GM12864 (cell line): ENCODE measurements around the gene VRK2.

Experiments
- DNase-seq: peaks from one replicate; pipeline ENCODE4 v3.0.0-alpha.2; 2011; ENCODE audit warnings: low read depth
- H3K4me3 ChIP-seq: 2 replicates; pipeline ENCODE4 v1.5.1; 2011; ENCODE audit warnings: mild to moderate bottlenecking, low read depth, low read length, control low read depth
- TF ChIP-seq, protein P1 (sequence below): IDR thresholded peaks from 2 replicates; pipeline ENCODE4 v1.5.1; 2011; ENCODE audit warnings: low read depth, mild to moderate bottlenecking, moderate library complexity, low read length, control low read depth, inconsistent platforms; ENCODE audit errors: missing control alignments

Gene VRK2

DNA sequence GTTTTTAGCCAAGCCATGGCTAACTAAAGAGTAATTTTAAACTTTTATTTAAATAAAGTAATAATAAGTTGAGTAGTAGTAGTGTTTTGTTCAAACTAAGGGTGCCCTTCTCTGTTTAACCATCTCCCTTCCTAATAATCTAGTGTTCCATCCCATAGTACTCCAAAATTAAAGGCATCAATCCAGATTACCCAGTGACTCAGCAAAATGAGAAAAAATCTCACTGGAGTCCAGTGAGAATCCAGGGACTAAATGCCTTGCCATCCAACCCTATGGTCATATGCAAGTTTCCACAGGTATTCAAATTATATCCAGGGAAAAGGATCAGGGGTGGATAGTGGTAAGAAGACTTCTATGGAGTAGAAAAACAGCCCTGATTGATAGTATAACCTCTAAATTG is 19.6 kb upstream of the VRK2 start:
- DNase-seq, result no peak
- TF ChIP-seq, protein P1, sequence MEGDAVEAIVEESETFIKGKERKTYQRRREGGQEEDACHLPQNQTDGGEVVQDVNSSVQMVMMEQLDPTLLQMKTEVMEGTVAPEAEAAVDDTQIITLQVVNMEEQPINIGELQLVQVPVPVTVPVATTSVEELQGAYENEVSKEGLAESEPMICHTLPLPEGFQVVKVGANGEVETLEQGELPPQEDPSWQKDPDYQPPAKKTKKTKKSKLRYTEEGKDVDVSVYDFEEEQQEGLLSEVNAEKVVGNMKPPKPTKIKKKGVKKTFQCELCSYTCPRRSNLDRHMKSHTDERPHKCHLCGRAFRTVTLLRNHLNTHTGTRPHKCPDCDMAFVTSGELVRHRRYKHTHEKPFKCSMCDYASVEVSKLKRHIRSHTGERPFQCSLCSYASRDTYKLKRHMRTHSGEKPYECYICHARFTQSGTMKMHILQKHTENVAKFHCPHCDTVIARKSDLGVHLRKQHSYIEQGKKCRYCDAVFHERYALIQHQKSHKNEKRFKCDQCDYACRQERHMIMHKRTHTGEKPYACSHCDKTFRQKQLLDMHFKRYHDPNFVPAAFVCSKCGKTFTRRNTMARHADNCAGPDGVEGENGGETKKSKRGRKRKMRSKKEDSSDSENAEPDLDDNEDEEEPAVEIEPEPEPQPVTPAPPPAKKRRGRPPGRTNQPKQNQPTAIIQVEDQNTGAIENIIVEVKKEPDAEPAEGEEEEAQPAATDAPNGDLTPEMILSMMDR, result no peak

DNA sequence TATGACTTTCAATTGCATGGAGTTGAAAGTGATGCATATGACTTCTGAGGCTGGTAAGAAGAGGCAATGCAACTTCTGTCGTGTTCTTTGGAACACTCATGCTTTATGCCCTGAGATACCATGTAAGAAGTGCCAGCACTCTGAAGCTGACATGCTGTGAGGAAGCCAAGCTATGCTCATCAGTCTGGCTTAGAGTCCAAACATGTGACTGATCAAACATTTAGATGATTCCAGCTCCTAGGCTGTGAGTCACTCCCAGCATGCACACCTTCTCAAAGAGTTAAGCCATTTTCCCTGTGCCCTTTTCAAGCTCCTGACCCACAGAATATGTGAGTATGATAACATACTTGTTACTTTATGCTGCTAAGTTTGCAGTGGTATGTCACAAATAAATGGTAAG is 15.8 kb upstream of the VRK2 start:
- TF ChIP-seq, protein P1, result no peak
- H3K4me3 ChIP-seq, result no peak overlapping the region
- no peak for DNase-seq

More for the DNA sequence above, 19.6 kb upstream of the VRK2 start:
- no peak overlapping the region for H3K4me3 ChIP-seq

DNA sequence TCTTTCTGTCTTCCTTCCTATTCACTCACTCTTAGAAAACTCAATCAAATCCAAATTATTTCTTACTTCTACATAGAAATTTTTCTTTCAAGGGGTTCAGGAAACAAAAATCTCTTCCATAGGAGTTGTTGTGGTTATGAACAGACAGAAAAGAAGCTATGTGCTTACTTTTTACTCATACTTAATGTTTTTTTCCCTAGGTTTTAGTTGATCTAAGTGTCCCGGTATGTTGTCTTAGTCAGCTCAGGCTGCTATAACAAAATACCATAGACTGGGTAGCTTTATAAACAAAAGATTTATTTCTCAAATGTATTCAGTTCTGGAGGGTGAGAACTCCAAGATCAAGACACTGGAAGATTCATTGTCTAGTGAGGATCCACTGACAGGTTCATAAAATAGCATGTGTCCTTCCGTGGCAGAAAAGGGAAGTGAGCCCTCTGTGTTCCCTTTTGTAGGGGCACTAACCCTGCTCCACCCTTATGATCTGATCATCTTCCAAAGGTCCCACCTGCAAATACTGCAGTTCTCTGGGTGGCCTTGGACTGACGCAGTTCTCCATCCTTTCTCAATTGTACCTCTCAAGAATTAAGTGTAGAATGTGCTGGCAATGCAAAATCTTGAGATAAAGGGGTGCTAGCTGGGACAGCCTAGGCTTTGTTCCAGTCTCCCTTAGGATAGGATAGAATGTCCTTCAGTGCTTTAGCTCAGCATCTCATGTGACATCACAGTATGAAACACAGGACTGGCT is 14.4 kb upstream of the VRK2 start:
- DNase-seq, result no peak

DNA sequence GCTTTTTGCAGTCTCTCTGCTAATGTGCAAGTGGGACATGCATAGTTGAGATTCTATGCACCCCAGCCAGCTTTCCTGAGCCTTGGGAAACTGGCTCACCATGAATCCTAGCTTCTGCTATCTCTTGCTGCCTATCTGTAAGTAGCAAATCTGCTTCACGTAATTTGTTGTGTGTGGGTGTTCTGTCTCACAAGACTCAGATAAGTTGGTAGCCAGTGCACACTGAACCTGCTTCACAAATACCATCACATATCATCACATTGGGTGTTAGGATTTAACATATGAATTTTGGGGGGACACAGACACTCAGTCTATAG is 13.9 kb upstream of the VRK2 start:
- TF ChIP-seq, protein P1, result no peak
- no peak for DNase-seq
- no peak overlapping the region for H3K4me3 ChIP-seq

More for the DNA sequence above, 14.4 kb upstream of the VRK2 start:
- no peak overlapping the region for H3K4me3 ChIP-seq
- TF ChIP-seq, protein P1, result no peak

DNA sequence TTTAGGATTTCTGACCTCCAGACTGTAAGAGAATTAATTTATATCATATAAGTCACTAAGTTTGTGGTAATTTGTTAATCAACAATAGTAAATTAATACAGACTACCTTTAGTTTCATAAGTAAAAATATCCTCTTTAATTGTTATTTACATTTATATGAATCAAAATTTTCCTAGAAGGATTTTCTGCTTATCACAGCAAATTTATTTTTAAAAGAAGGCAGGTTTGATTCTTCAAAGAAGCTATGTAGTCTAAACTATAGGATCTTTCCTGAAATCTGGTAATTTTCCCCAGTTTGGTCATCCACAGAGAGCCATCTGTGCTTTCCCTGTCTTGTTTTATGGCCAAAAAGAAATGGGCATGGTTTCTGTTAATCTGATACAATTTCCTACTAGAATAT is 13.1 kb upstream of the VRK2 start:
- TF ChIP-seq, protein P1, result no peak
- H3K4me3 ChIP-seq, result no peak overlapping the region
- no peak for DNase-seq

DNA sequence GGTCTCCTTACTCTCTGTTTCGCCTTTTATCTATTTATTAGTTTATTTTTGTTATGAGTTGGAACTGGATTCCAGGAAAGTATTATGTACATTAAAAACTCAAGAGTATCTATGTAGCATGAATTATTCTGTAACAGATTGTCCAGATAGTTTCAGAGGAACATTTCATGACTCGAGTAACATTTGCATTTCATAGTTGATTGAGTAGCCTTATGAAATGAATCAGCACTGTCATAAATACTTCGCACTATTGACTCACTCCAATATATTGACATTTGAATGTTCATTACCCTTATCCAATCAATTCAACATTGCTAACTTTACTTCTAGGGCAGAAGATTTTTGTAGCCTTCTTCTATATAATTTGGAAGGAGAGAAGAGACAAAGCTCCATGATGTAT is 11.3 kb upstream of the VRK2 start:
- H3K4me3 ChIP-seq, result no peak overlapping the region
- no peak for DNase-seq
- TF ChIP-seq, protein P1, result no peak

DNA sequence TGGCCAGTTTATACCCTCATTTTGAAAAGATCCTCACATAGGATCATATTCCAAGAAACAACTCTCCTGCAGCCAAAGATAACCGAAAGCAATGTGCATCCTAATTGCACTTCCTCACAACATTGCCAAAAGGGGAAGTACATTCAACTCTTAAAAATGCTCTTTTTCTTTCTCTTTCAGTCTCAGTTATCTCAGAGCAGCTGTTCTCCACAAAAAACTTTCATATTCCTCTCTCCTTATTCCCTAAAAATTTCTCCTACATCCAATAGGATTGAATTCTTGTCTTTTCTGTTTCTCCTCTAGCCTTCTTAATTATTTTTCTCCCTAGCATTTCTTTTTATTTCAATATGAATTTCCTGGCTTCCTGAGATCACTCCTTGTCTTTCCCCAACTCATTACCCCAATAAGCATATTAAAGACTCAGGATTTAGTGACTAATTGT is 7.4 kb upstream of the VRK2 start:
- no peak overlapping the region; the same call in 1 of the 2 replicates for H3K4me3 ChIP-seq
- no peak for DNase-seq
- TF ChIP-seq, protein P1, result no peak
